GM12892 (cell line): ENCODE results near the gene STRIP2.
"Not testable (repeated sequence)": the region's sequence is repeated elsewhere in the genome, so short reads cannot be mapped to it uniquely, and the experiment has no call there.

Experiments
- DNase-seq: peaks from one replicate; pipeline ENCODE4 v3.0.0; 2011; ENCODE audit not compliant: insufficient read length
- FAIRE-seq: peaks from 2 replicates; lab custom pipeline; 2011; peaks lifted over from hg19 to GRCh38; lab: Jason Lieb, UNC
- POLR2A ChIP-seq: IDR thresholded peaks from 2 replicates; pipeline ENCODE4 v1.6.1; 2011; ENCODE audit warnings: low read depth, low read length, control low read depth
- POLR2AphosphoS5 ChIP-seq: IDR thresholded peaks from 2 replicates; pipeline ENCODE4 v1.6.1; 2011; ENCODE audit warnings: low read depth, low read length, control low read depth
- TAF1 ChIP-seq: IDR thresholded peaks from 2 replicates; pipeline ENCODE4 v1.6.1; 2011; ENCODE audit warnings: low read depth, mild to moderate bottlenecking, control low read depth, low read length, borderline replicate concordance

STRIP2 gene

DNA sequence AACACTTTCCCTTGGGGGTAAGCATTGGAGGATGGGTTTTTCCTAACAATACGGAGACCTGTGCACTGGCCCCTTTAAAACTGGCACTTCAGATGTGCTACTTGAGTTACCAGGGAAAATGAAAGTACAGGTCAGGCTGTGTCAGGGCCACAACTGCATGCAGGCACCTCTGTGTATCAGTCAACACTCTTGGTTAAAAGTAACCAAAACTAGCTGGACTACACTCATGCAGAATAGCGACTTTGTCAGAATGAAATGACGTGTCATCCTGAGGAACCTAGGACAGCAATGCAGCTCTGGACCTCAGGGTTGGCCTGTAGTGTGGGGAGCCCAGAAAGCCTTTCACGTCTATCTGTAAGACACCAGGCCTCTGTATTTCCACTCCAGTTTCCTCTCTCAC lies 34.3 kb downstream of the STRIP2 start:
- FAIRE-seq = no peak
- DNase-seq = no peak
- TF ChIP-seq TAF1 (no peak), POLR2A (no peak), POLR2AphosphoS5 (no peak)

DNA sequence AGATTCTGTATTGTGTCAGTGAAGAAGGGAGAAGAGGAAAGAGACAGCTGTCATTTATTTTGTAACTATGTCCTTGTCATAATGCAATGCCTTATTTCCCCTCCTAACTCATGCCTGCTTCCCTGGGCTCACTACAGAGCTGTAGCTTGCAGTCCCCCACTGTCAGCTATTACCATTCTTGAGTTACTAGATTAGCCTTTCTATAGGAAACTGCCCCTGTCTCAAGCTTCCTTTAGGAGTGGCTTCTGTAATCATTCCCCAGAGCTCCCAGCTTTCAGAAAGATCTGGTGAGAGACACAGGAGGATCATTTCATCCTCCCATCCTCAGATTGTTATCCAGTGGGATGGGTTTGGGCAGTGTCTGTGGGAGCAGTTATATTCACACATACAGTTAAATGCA lies 35.7 kb downstream of the STRIP2 start:
- TF ChIP-seq TAF1 (no peak), POLR2AphosphoS5 (no peak), POLR2A (no peak)
- no peak for DNase-seq
- FAIRE-seq = no peak

DNA sequence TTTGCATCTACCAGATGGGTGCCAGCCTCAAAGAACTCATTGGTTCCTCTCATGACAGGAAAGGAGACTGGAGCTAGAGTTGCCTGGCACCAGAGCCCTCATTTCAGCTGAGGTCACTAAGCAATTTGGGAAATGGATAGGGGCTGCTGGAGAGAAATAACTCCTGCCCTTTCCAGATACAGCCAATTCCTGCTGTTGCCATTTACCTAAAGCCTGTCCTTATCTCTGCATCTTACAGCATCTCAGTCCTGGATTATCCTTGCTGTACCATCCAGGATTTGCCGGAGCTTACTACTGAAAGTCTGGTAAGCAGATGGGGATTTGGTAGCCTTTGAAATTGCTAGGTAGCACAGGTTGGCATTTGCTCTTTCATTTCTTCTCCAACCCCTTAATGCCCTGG lies 36.2 kb downstream of the STRIP2 start:
- FAIRE-seq (no peak), DNase-seq (no peak)
- TF ChIP-seq TAF1 (no peak), POLR2A (no peak), POLR2AphosphoS5 (no peak)

DNA sequence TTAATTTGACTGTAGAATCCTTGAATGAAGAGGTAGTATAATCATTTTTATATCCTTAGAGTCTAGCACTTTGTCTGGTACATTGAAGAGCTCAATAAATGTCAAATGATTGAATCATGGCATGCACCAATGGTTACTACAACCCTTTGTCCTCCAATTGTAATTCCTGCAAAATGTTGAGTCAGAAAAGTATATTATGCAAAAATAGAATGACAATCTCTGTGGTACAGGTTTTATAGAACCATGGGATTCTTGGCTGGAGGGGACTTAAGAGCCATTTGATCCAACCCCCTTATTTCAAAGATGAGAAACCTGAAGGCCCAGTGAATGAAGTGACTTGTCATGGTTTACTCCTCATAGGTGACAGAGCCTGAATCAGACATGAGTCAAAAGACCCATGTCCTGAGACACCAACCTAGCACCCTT lies 37.2 kb downstream of the STRIP2 start:
- FAIRE-seq = no peak
- TF ChIP-seq POLR2A (no peak), POLR2AphosphoS5 (no peak), TAF1 (no peak)
- DNase-seq = no peak

DNA sequence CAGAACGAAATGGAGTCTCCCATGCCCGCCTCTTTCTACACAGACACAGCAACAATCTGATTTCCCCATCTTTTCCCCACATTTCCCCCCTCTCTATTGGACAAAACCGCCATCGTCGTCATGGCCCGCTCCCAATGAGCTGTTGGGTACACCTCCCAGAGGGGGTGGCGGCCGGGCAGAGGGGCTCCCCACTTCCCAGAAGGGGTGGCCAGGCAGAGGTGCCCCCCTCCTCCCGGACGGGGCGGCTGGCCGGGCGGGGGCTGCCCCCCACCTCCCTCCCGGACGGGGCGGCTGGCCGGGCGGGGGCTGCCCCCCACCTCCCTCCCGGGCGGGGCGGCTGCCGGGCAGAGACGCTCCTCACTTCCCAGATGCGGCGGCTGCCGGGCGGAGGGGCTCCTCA lies 41.7 kb downstream of the STRIP2 start:
- not testable (repeated sequence) for FAIRE-seq, DNase-seq

DNA sequence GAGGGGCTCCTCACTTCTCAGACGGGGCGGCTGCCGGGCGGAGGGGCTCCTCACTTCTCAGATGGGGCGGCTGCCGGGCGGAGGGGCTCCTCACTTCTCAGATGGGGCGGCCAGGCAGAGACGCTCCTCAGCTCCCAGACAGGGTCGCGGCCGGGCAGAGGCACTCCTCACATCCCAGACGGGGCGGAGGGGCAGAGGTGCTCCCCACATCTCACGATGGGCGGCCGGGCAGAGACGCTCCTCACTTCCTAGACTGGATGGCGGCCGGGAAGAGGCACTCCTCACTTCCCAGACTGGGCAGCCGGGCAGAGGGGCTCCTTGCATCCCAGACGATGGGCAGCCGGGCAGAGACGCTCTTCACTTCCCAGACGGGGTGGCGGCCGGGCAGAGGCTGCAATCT lies 42.2 kb downstream of the STRIP2 start:
- not testable (repeated sequence) for DNase-seq, FAIRE-seq

DNA sequence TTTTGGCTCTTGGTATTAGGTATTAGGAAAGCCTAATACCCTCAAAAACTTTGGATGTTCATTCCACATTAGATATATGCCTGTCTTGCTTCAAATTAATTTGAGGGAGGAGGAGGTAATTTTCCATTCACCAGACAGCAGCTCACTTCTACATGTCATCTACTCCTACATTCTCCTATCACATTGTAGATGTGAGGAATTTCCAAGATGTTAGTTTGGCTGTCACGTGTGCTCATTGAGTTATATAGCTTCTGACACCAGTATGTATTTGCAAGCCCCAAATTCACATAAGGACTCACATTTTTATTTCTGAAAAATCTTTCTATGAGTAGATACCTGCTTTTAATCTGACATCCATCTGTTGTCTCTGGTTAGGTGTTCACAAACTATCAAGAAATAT lies 45.6 kb downstream of the STRIP2 start:
- TF ChIP-seq POLR2A (no peak), TAF1 (no peak), POLR2AphosphoS5 (no peak)
- no peak for DNase-seq
- FAIRE-seq = no peak

DNA sequence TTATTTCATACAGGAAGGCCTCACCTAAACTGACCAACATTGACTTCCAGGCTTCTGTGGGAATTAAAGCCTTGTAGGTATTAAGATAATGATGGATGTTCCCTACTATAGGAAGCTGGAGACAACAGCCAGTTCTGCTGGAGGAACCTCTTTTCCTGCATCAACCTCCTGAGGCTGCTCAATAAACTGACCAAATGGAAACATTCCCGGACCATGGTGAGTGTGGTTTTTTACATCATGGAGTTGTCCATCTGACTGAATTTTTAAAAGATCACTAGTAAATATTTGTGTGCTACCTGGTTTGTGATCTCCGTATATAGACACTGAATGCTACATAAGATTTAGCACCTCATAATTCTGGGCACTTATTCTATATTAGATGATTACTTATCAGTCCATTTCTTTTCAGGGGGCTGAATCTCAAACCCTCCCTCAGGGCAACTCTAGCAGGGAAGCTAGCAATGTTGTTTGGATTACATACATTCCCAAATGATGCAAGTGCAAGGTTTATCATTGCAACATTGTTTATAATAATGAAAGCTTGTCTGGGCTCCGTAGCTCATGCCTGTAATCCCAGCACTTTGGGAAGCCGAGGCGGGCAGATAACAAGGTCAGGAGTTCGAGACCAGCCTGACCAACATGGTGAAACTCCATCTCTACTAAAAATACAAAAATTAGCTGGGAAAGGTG lies 46.6 kb downstream of the STRIP2 start:
- no peak for DNase-seq
- no peak for FAIRE-seq
- TF ChIP-seq TAF1 (no peak), POLR2A (no peak), POLR2AphosphoS5 (no peak)

DNA sequence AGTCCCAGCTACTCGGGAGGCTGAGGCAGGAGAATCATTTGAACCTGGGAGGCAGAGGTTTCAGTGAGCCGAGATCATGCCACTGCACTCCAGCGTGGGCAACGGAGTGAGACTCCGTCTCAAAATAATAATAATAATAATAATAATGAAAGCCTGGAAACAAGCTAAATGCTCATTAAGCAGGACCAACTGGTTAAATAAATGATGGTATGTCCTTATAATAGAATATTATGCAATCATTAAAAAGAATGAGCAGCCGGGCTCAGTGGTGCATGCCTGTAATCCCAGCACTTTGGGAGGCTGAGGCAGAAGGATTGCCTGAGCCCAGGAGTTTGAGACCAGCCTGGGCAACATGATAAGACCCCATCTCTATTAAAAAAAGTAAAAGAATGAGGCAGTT lies 47.1 kb downstream of the STRIP2 start:
- FAIRE-seq, DNase-seq: not testable (repeated sequence)

DNA sequence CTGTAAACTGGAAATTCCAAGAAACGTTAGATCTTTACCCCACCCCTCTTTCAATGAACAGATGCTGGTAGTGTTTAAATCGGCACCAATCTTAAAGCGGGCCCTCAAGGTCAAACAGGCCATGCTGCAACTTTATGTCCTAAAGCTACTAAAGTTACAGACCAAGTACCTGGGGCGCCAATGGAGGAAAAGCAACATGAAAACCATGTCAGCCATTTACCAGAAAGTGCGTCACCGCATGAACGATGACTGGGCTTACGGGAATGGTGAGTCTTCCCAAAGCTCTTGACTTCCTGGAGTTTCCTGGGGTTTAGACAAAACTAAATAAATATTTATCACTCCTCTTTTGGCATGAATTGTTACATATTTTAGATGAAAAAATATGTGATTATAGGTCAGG lies 48.5 kb downstream of the STRIP2 start:
- DNase-seq = no peak
- TF ChIP-seq POLR2AphosphoS5 (no peak), POLR2A (no peak), TAF1 (no peak)
- no peak for FAIRE-seq

DNA sequence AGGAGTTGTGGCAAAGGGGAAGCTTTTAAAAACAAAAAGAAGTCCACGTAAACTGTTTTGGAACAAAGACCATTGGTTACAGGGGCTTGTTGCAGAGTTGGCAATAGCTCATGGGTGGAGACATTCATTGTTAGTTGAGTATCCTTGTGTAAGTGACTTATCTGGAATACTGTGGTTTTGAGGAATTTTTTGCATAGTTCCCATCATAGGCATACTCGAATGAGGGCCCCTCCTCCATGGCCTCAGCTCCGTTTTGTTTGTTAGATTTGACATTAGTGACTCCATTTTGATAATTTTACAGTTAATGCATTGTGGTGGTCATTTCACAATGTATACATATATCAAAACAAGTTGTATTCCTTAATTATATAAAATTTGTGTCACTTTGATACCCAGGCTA lies 55.3 kb downstream of the STRIP2 start:
- DNase-seq (no peak), FAIRE-seq (no peak)
- TF ChIP-seq POLR2A (no peak), TAF1 (no peak), POLR2AphosphoS5 (no peak)

DNA sequence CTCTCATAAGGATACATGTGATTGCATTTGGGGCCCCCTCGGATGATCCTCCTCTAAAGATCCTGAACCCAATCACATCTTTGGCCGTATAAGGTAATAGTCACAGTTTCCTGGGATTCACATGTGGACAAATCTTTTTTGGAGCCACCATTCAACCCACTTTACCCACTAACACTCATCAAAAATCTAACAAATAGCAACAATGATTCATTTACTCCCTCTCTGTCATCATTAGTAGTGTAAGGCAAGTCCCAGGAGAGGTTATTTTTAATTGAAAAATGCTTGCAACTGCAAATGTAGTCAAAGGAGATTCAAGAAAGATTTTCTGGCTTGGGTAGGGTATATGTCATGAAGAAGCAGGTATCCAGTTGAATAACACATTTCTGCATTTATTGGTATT lies 58.2 kb downstream of the STRIP2 start:
- FAIRE-seq = no peak
- DNase-seq = no peak
- no peak for TF ChIP-seq TAF1
- no peak for TF ChIP-seq POLR2AphosphoS5
- no peak for TF ChIP-seq POLR2A

DNA sequence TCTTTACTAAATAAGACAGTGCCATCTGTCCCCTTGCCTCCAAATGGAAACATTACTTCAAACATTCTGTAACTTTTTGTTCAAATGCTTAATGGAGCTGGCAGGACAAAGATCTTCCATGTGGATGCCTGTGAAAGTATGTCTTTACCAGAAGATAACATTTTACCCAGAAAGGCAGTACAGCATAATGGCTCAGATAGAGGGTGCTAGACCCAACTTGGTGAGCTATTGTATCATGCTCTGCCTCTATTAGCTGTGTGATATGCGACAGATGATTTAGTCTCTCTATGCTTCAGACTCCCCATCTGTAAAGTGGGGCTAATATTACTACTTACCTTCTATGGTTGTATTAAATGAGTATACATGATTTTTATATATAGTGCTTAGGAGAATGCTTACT lies 59.3 kb downstream of the STRIP2 start:
- no peak for DNase-seq
- FAIRE-seq = peak; percentile 73
- TF ChIP-seq POLR2AphosphoS5 = no peak
- TF ChIP-seq POLR2A = no peak
- no peak for TF ChIP-seq TAF1
